Motor neuron (in vitro differentiated cells): ENCODE results near the gene ZNF584. TPM values are rescaled to one million over a fixed set of nuclear protein-coding genes. Genes with fewer than 3 reads are reported as not detected.

ENCODE experiments used
- ATAC-seq, 8 experiments: fragments of 200-7000 bp; cut with Tn5 transposase; replicated peaks in 6 of 8; 2 replicates each; pipeline ENCODE4 v1.8.0; 2021; ENCODE audit warnings: mild to moderate bottlenecking in 8 of 8, moderate library complexity in 8 of 8
- H3K27ac ChIP-seq, 2 donors: fragments of 250-450 bp; sonication (Bioruptor Pico); 2 replicates each; pipeline ENCODE4 v1.9.0; 2021; ENCODE audit warnings: antibody characterized with exemption in 2 of 2, mild to moderate bottlenecking in 2 of 2, moderate library complexity in 1 of 2
- H3K4me1 ChIP-seq, 2 donors: fragments of 250-450 bp; sonication (Bioruptor Pico); replicated peaks in 1 of 2; 2 replicates each; pipeline ENCODE4 v1.6.1; 2021; ENCODE audit warnings: antibody characterized with exemption in 2 of 2, mild to moderate bottlenecking in 2 of 2, moderate library complexity in 1 of 2
- H3K4me3 ChIP-seq, 5 donors: fragments of 250-450 bp; sonication (Bioruptor Pico); 2 replicates each; pipeline ENCODE4 v1.9.0; 2021; ENCODE audit warnings: antibody characterized with exemption in 5 of 5, mild to moderate bottlenecking in 5 of 5, moderate library complexity in 4 of 5
- WGBS, 10 experiments: fragments of 450-650 bp; shearing (Covaris generic); methylation state at CpG; one replicate each; pipeline ENCODE4 v1.0.0; 2022; 5-methylcytosine and 5-hydroxymethylcytosine counted together
- in situ Hi-C, 9 experiments: fragments of 400-800 bp; cut with MboI; loops; one replicate each; pipeline ENCODE4 v1.15.0; 2021; ENCODE audit warnings: low sequenced_read_pairs in 9 of 9, low pct_unique_long_range_greater_than_20kb in 2 of 9; ENCODE audit not compliant: unreplicated experiment in 9 of 9
- total RNA-seq, 8 experiments: library from RNA; unstranded; fragments of 300-600 nt; gene quantifications; 2 replicates each; pipeline versions ENCODE4 v1.2.3 to v1.2.4, GENCODE V29; 2022

ZNF584 gene
- total RNA-seq, 8 experiments from 2014 or later, result 15.1 to 23.3 (median 17.5) TPM

GRCh38 chr19:58379246-58379645, 29.2 kb upstream of the ZNF584 start:
- H3K4me3 ChIP-seq, result no peak overlapping the region
- peak overlapping the region in 1 of 2 donors; percentile 98 for H3K27ac ChIP-seq
- WGBS, 10 experiments, result 80 to 100% (median 91%) methylated on average over 1 to 4 of the region's 6 CpGs; no CpG with 5 or more reads in 5 of the 10 experiments
- peaks cover 8 to 10% of the 10 kb centered on the region in 2 donors for H3K4me1 ChIP-seq
- ATAC-seq, result no peak
- in situ Hi-C loops, result no loop called here

GRCh38 chr19:58380037-58380661, 28.3 kb upstream of the ZNF584 start:
- Histone ChIP-seq H3K4me3 (peak overlapping the region; percentile 77 to 98 (median 83)), H3K4me1 (peaks cover 8 to 12% of the 10 kb centered on the region in 2 donors), H3K27ac (peak overlapping the region; percentile 95 to 98)
- peak in 7 of 8 experiments; percentile 0 to 5 (median 0) for ATAC-seq
- in situ Hi-C loops, result no loop called here
- WGBS, 10 experiments, result 0 to 31% (median 2%) methylated on average over 1 to 17 of the region's 24 CpGs; no CpG with 5 or more reads in 2 of the 10 experiments

GRCh38 chr19:58380662-58381459, 27.6 kb upstream of the ZNF584 start, which contains the start of gene ZNF837:
TSS of gene ZNF837 (minus strand) at chr19:58381030. CDS start at chr19:58369332, 11,698 bp downstream.
- 0 to 4% (median 0%) methylated on average over 2 to 14 of the region's 83 CpGs; no CpG with 5 or more reads in 3 of the 10 experiments for WGBS, 10 experiments
- Histone ChIP-seq H3K4me3 (peak within 1 kb of the TSS; percentile 77 to 98 (median 83)), H3K27ac (peak within 1 kb of the TSS; percentile 95 to 98), H3K4me1 (peaks cover 15 to 19% of the 10 kb centered on the region in 2 donors)
- peak; percentile 86 to 92 (median 90) for ATAC-seq
- in situ Hi-C loops, result no loop called here

- 59 to 75% (median 60%) methylated on average over 2 to 10 of the region's 26 CpGs; no CpG with 5 or more reads in 7 of the 10 experiments for WGBS, 10 experiments
- peak overlapping the region; percentile 77 to 98 (median 83) for H3K4me3 ChIP-seq
- no peak for ATAC-seq
- H3K27ac ChIP-seq, result peak overlapping the region in 1 of 2 donors; percentile 98
- in situ Hi-C loops, result no loop called here
- peaks cover 17 to 22% of the 10 kb centered on the region in 2 donors for H3K4me1 ChIP-seq
Measured at GRCh38 chr19:58381460-58382212, 26.8 kb upstream of the ZNF584 start.

GRCh38 chr19:58382997-58383603, 25.3 kb upstream of the ZNF584 start:
- no peak for ATAC-seq
- Histone ChIP-seq H3K27ac (no peak overlapping the region), H3K4me1 (peaks cover 20 to 25% of the 10 kb centered on the region in 2 donors), H3K4me3 (no peak overlapping the region)
- in situ Hi-C loops, result no loop called here
- WGBS, 10 experiments, result 92 to 100% methylated on average over 2 of the region's 6 CpGs; no CpG with 5 or more reads in 8 of the 10 experiments

- 87% methylated on average over 3 of the region's 9 CpGs; no CpG with 5 or more reads in 9 of the 10 experiments for WGBS, 10 experiments
- Histone ChIP-seq H3K4me1 (peaks cover 18 to 19% of the 10 kb centered on the region in 2 donors), H3K27ac (peak overlapping the region; percentile 98 to 99), H3K4me3 (peak overlapping the region; percentile 57 to 84 (median 65))
- in situ Hi-C loops, result no loop called here
- no peak for ATAC-seq
Measured at GRCh38 chr19:58385313-58385890, 23.0 kb upstream of the ZNF584 start.

GRCh38 chr19:58385891-58386575, 22.4 kb upstream of the ZNF584 start:
- peak overlapping the region; percentile 98 to 99 for H3K27ac ChIP-seq
- WGBS, 10 experiments, result 5% methylated on average over 11 of the region's 36 CpGs; no CpG with 5 or more reads in 9 of the 10 experiments
- in situ Hi-C loops, result no loop called here
- H3K4me1 ChIP-seq, result peaks cover 18 to 19% of the 10 kb centered on the region in 2 donors
- ATAC-seq, result peak in 7 of 8 experiments; percentile 5 to 22 (median 13)
- peak overlapping the region; percentile 57 to 84 (median 65) for H3K4me3 ChIP-seq

- H3K4me1 ChIP-seq, result peaks cover 18% of the 10 kb centered on the region in 2 donors
- H3K4me3 ChIP-seq, result peak within 1 kb of the TSS; percentile 57 to 84 (median 65)
- ATAC-seq, result peak; percentile 83 to 93 (median 87)
- in situ Hi-C loops, result no loop called here
- peak within 1 kb of the TSS; percentile 98 to 99 for H3K27ac ChIP-seq
- 0% methylated on average over 4 to 14 of the region's 64 CpGs; no CpG with 5 or more reads in 3 of the 10 experiments for WGBS, 10 experiments
Measured at GRCh38 chr19:58386576-58387337, 21.7 kb upstream of the ZNF584 start, which contains the start of gene RPS5. TSS of gene RPS5 (plus strand) at chr19:58387269. CDS start at chr19:58388138, 869 bp downstream.

GRCh38 chr19:58387338-58388174, 20.9 kb upstream of the ZNF584 start:
- Histone ChIP-seq H3K4me3 (peak overlapping the region; percentile 57 to 84 (median 65)), H3K27ac (peak overlapping the region; percentile 98 to 99), H3K4me1 (peaks cover 16 to 18% of the 10 kb centered on the region in 2 donors)
- WGBS, 10 experiments, result 0 to 21% (median 6%) methylated on average over 1 to 25 of the region's 39 CpGs
- in situ Hi-C loops, result no loop called here
- ATAC-seq, result peak in 2 of 8 experiments; percentile 0 to 3

GRCh38 chr19:58388175-58388526, 20.3 kb upstream of the ZNF584 start:
- in situ Hi-C loops, result no loop called here
- 43 to 100% (median 90%) methylated on average over 1 to 3 of the region's 3 CpGs; no CpG with 5 or more reads in 4 of the 10 experiments for WGBS, 10 experiments
- H3K27ac ChIP-seq, result no peak overlapping the region

More at GRCh38 chr19:58388175-58388526, 20.3 kb upstream of the ZNF584 start:
- no peak for ATAC-seq
- Histone ChIP-seq H3K4me3 (peak overlapping the region; percentile 57 to 84 (median 65)), H3K4me1 (peaks cover 16 to 18% of the 10 kb centered on the region in 2 donors)
